Stimulated activated CD4-positive, alpha-beta T cell treated with anti-CD3 and anti-CD28 coated beads, Interleukin-15, amount 100 ng/mL, for 24 hours (primary cell): ENCODE results near the gene DDX47.
A peak's percentile ranks its signal among the peaks of the same experiment; 100 is the strongest.

Experiments
- DNase-seq: peaks from one replicate; pipeline ENCODE4 v3.0.0-alpha.2; 2020

Gene DDX47

GRCh38 chr12:12813120-12814101 lies at the start of gene DDX47:
Gene DDX47, plus strand, starts transcription at chr12:12813346. Its CDS starts 22 bp downstream, at chr12:12813368.
- peak; percentile 98 for DNase-seq

- DNase-seq, result no peak
Observed at GRCh38 chr12:12764824-12765223, 48.3 kb upstream of the DDX47 start.

DNA sequence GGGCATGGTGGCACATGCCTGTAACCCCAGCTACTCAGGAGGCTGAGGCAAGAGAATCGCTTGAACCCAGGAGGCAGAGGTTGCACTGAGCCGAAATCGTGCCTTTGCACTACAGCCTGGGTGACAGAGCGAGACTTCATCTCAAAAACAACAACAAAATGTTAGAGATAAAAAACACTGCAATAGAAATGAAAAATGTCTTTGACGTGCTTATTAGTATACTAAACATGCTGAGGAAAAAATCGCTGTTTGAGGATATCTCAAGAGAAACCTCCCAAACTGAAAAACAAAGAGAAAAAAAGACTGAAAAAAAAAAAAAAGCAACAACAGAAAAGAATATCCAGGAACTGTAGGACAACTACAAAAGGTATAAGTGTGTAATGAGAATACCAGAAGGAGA lies 42.9 kb upstream of the DDX47 start:
- DNase-seq, result no peak

GRCh38 chr12:12774791-12775190 lies 38.4 kb upstream of the DDX47 start:
- no peak for DNase-seq

DNA sequence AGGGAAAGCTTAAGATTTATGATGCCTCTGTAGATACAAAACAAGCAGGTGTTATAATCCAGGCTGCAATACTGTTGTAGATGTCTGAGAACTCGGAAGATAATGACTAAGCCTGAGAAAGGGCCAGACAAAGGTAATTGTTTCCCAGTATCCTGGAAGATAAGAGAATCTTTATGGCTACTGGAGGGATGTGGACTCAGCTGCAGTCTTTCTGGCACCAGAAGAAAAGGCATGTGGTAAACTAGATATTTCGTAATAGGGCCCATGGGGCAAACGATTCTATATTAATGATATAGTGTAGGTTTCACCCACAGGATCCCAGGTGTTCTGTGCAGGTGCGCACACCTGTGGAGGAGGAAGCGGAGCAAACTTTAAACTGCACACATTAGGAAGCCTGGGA lies 36.9 kb upstream of the DDX47 start:
- DNase-seq, result no peak

DNA sequence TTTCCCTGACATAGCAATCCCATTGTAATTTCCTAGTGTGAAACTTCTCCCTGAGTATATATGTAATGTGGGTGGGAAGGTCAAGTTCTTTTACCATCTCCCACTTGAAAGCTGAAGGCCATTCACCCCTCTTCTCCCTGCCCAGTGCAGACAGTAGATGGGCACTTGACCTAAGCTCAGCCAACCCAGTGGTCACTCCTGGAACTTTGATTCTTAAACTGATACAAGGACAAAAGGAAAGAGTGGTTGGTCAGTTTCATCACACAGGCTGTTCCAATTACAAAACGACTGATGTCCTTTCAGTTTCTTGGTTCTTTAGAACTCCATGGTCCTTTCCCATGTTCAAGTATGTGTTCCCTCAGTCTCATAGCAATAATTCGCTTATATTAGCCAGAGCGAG lies 36.1 kb upstream of the DDX47 start:
- no peak for DNase-seq

DNA sequence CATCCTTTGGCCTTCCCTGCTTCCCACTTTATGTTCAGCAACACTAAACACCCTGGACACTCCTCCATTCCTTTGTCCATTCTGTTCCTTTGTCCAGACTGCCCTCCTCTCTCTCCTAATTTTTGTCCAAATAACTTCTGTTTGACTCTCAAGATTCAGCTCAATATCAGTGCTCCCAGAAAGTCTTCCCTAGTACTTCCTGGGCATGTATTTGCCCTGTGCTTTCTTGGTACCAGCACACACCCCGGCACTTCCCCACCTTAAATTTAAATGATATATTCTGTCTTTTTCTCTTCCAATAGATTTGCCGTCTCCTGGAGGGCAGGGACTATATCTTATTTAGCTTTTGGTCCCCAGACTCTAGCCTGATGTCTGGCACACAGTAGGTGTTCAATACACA lies 34.1 kb upstream of the DDX47 start:
- DNase-seq, result no peak

GRCh38 chr12:12779529-12779928 lies 33.6 kb upstream of the DDX47 start:
- no peak for DNase-seq

GRCh38 chr12:12784116-12784515 lies 29.0 kb upstream of the DDX47 start:
- no peak for DNase-seq

GRCh38 chr12:12784911-12785814 lies 28.0 kb upstream of the DDX47 start, which contains the start of gene APOLD1:
Gene APOLD1, plus strand, starts transcription at chr12:12785659. Its CDS starts 33 bp downstream, at chr12:12785692.
- no peak for DNase-seq

DNA sequence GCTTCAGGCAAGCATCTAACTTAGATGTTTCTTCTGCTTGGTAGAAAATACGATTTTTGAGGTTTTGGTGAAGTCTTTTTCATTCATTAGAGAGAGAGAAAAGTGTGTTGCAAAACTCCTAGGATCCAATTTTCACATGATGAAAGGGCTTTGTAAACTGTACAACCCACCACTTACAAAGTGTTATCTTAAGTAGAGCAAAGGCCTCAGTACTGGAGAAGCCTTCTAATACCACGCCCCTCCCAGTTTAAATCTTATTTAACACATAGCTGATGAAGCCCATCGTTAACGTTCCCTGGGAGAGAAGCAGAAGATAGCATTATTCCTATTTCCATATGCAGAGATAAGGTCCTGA lies 26.8 kb upstream of the DDX47 start:
- DNase-seq, result no peak

DNA sequence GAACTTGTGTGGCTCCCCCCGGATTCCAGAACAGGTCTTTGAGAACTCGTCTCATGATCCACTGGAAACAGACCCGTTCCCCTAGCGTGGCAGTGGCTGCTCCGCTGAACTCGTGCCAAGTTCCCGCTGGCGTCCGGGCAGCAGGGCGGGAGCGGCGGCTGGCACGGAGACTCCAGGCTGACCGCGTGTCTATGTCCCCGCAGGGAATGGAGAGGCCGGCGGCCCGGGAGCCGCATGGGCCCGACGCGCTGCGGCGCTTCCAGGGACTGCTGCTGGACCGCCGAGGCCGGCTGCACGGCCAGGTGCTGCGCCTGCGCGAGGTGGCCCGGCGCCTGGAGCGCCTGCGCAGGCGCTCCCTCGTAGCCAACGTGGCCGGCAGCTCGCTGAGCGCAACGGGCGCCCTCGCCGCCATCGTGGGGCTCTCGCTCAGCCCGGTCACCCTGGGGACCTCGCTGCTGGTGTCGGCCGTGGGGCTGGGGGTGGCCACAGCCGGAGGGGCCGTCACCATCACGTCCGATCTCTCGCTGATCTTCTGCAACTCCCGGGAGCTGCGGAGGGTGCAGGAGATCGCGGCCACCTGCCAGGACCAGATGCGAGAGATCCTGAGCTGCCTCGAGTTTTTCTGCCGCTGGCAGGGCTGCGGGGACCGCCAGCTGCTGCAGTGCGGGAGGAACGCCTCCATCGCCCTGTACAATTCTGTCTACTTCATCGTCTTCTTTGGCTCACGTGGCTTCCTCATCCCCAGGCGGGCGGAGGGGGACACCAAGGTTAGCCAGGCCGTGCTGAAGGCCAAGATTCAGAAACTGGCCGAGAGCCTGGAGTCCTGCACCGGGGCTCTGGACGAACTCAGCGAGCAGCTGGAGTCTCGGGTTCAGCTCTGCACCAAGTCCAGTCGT lies 26.2 kb upstream of the DDX47 start:
- peak; percentile 81 for DNase-seq

GRCh38 chr12:12788131-12788530 lies 25.0 kb upstream of the DDX47 start:
- peak; percentile 19 for DNase-seq

DNA sequence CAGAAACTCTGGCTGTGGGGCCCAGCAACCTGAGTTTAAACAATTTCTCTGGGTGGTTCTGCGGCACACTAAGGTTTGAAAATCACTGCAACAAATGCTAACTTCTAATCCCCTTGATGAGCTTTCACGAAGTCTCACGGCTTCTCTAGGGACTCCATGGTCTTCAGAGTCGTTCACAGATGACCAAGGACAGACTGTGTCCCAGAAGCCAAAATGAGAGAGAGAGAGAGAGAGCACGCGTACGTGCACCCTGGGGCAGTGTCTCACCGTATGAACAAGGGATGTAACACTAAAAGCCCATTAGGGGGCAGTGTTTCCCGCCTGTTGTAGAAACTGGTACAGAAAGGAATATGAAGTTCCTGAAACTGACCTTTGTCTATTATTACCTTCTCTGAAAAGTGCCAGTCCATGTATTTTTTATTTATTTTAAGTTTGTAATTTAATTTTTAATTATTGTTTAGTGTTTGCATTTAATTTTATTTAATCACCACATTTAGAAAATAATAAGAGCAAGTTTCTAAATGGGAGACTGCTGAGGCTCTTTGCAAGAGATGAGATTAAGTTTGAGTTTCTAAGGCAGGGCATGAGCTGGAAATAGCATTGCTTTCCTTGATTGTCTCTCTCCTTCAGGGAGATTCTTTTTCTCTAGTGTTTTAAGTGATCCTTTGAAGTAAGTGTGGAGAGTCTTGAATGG lies 24.3 kb upstream of the DDX47 start:
- peak; percentile 74 for DNase-seq

DNA sequence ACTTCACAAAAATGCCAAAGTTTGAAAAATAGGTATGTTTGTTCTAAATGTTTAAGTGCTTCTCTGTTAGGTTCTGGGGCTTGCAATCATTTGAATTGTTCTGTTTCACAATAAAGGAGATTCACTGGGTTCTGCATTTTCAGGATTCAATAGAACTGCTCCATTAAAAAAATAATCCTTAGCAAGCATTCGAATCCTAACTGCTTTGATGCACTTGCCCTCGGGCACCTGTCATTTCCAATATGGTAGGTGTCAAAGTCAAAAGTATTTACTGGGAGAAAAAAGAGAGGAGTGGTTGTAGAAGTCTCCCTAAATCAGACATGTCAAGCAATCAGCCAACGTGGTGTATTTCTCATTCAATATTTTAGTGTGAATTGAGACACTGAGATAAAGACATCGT lies 22.2 kb upstream of the DDX47 start:
- DNase-seq, result no peak

GRCh38 chr12:12791756-12792369 lies 21.3 kb upstream of the DDX47 start:
- DNase-seq, result no peak

GRCh38 chr12:12792421-12792820 lies 20.7 kb upstream of the DDX47 start:
- no peak for DNase-seq

- DNase-seq, result no peak
Observed at GRCh38 chr12:12794686-12795085, 18.5 kb upstream of the DDX47 start.

DNA sequence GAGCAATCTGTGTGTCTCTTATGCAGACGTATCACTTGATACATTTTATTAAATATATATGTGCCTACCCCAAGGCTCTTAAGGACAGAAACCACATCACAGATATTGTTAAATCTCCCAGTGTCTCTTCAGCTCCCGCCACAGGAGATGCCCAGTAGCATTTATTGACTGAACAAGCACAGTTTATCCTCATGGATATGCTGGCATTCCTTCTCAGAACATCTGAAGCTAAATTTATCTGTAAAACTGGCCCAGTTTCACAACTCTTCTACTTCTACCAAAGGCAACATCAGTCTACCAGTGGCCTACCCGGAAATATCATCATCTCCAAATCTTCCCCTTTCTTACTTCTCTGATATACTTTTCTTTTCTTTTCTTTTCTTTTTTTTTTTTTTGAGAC lies 17.0 kb upstream of the DDX47 start:
- DNase-seq, result no peak

DNA sequence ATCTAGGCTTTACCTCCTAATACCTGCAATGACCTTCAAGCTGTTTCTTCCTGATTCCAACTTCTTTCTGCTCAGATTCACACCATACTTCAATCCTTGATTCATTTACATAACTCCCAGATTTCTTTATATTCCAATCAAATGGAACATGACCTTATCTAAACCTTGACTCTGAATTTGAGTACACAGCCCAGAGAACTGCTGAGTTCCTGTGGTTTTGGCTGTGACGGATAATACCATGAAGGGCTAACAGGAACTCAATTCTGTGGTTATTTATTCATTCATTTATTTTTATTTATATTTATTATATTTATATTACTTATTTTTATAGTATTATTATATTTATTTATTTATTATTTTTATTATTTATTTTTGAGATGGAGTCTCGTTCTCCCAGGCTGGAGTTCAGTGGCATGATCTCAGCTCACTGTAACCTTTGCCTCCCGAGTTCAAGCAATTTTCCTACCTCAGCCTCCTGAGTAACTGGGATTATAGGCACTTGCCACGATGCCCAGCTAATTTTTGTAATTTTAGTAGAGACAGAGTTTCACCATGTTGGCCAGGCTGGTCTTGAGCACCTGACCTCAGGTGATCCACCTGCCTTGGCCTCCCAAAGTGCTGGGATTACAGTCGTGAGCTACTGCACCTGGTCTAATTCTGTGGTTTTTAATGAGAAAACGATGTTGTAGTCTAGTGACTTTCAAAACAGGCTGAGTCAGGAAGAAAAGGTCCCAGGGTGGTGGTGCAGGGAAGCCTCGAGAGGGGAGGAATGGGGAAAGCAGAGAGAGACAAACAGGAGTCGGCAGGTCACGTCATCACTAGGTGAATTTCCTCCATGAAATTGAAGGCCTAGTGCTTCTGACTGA lies 16.0 kb upstream of the DDX47 start:
- DNase-seq, result no peak

GRCh38 chr12:12797794-12798152 lies 15.4 kb upstream of the DDX47 start:
- DNase-seq, result no peak
